HepG2 (cell line): Measurements from ENCODE around the gene FZD7. TPM values are rescaled to one million over a fixed set of nuclear protein-coding genes. Genes with fewer than 3 reads are reported as not detected.

ENCODE experiments used
- ATM ChIP-seq: fragments of 450-650 bp; IDR thresholded peaks from 2 replicates; pipeline ENCODE4 v1.7.1; 2017; ENCODE audit warnings: mild to moderate bottlenecking, borderline replicate concordance
- CCDC6 ChIP-seq: sonication (generic); formaldehyde crosslinking; IDR thresholded peaks from 2 replicates; pipeline ENCODE4 v1.8.1; 2022; ENCODE audit warnings: mild to moderate bottlenecking, missing genetic modification reagents, moderate library complexity
- KLF12 ChIP-seq: sonication (generic); formaldehyde crosslinking; IDR thresholded peaks from 2 replicates; pipeline ENCODE4 v1.4.0; 2020; ENCODE audit warnings: missing genetic modification reagents, borderline replicate concordance
- MEIS2 ChIP-seq: sonication (generic); formaldehyde crosslinking; IDR thresholded peaks from 2 replicates; pipeline ENCODE4 v1.9.0; 2021; ENCODE audit warnings: mild to moderate bottlenecking, missing genetic modification reagents
- MTA1 ChIP-seq: sonication (generic); formaldehyde crosslinking; IDR thresholded peaks from 2 replicates; pipeline ENCODE4 v1.4.0; 2020; ENCODE audit warnings: missing genetic modification reagents, mild to moderate bottlenecking, borderline replicate concordance
- POLR2AphosphoS2 ChIP-seq: IDR thresholded peaks from 2 replicates; pipeline ENCODE4 v1.6.1; 2011; ENCODE audit warnings: low read depth, low read length, improper control_type of control experiment
- RAD21 ChIP-seq: fragments of 450-650 bp; formaldehyde crosslinking; IDR thresholded peaks from 2 replicates; pipeline ENCODE4 v1.5.0; 2020; ENCODE audit warnings: mild to moderate bottlenecking
- SALL2 ChIP-seq: sonication (generic); formaldehyde crosslinking; IDR thresholded peaks from 2 replicates; pipeline ENCODE4 v1.8.1; 2023; ENCODE audit warnings: mild to moderate bottlenecking, missing genetic modification reagents, inconsistent platforms
- SRSF1 ChIP-seq: fragments of 200-400 bp; formaldehyde crosslinking; optimal IDR thresholded peaks from 2 replicates; pipeline ENCODE3; 2017; ENCODE audit warnings: mild to moderate bottlenecking, low read depth, low read length, moderate library complexity
- ZBTB21 ChIP-seq: sonication (generic); formaldehyde crosslinking; IDR thresholded peaks from 2 replicates; pipeline ENCODE4 v1.4.0; 2020; ENCODE audit warnings: missing genetic modification reagents
- ZKSCAN5 ChIP-seq: sonication (generic); formaldehyde crosslinking; IDR thresholded peaks from 2 replicates; pipeline ENCODE4 v1.5.1; 2020; ENCODE audit warnings: mild to moderate bottlenecking, missing genetic modification reagents
- ZNF20 ChIP-seq: sonication (generic); formaldehyde crosslinking; IDR thresholded peaks from 2 replicates; pipeline ENCODE4 v1.4.0; 2020; ENCODE audit warnings: mild to moderate bottlenecking, moderate library complexity, missing genetic modification reagents
- ZNF263 ChIP-seq: sonication (generic); formaldehyde crosslinking; IDR thresholded peaks from 2 replicates; pipeline ENCODE4 v1.4.0; 2020; ENCODE audit warnings: missing genetic modification reagents
- ZNF446 ChIP-seq: sonication (generic); formaldehyde crosslinking; IDR thresholded peaks from 2 replicates; pipeline ENCODE4 v1.5.0; 2020; ENCODE audit warnings: mild to moderate bottlenecking, missing genetic modification reagents
- polyA plus RNA-seq, 8 experiments: library from polyadenylated mRNA; depleted of rRNA in 3 of 8; stranded (reverse) in 7 of 8; unstranded in 1 of 8; fragments of >200 nt; fragmentation: Illumina TruSeq in 4 of 8; extraction: Trizol in 4 of 8; gene quantifications; 2 replicates each; pipeline versions ENCODE4 v1.2.1 to v1.2.3, GENCODE V29; 2011 to 2016; ENCODE audit warnings: low read depth in 4 of 8, missing spikeins in 1 of 8, mixed read lengths in 1 of 8; ENCODE audit not compliant: insufficient read depth in 1 of 8
- total RNA-seq, 5 experiments: library from RNA; depleted of rRNA; stranded (reverse); fragments of >200 nt; fragmentation: Illumina TruSeq; extraction: Trizol; gene quantifications; 2 replicates each; pipeline ENCODE4 v1.2.3, GENCODE V29; 2016; ENCODE audit warnings: low read depth in 1 of 5
- TF ChIP-seq, protein P1 (sequence below), 2 experiments: sonication (generic) in 1 of 2; formaldehyde crosslinking in 1 of 2; IDR thresholded peaks; 2 replicates each; pipeline versions ENCODE4 v1.5.1 to v1.6.1; 2011 to 2020; ENCODE audit warnings: borderline replicate concordance in 1 of 2, low read depth in 1 of 2, low read length in 1 of 2, mild to moderate bottlenecking in 1 of 2, missing genetic modification reagents in 1 of 2, moderate library complexity in 1 of 2
- TF ChIP-seq, protein P2 (sequence below): sonication (generic); formaldehyde crosslinking; IDR thresholded peaks from 2 replicates; pipeline ENCODE4 v1.4.0; 2020; ENCODE audit warnings: missing genetic modification reagents
- TF ChIP-seq, protein P3 (sequence below): sonication (generic); formaldehyde crosslinking; IDR thresholded peaks from 2 replicates; pipeline ENCODE4; 2020; ENCODE audit warnings: missing genetic modification reagents, mild to moderate bottlenecking, borderline replicate concordance
- TF ChIP-seq, protein P4 (sequence below): sonication (generic); formaldehyde crosslinking; IDR thresholded peaks from 2 replicates; pipeline ENCODE4 v1.4.0; 2020; ENCODE audit warnings: mild to moderate bottlenecking, missing genetic modification reagents

FZD7 gene
- total and polyA plus RNA-seq, 2 of the 13 experiments (the other 11 are each of a cell fraction or from before 2014, with no cell fraction given), result 0.13 to 0.38 TPM

DNA sequence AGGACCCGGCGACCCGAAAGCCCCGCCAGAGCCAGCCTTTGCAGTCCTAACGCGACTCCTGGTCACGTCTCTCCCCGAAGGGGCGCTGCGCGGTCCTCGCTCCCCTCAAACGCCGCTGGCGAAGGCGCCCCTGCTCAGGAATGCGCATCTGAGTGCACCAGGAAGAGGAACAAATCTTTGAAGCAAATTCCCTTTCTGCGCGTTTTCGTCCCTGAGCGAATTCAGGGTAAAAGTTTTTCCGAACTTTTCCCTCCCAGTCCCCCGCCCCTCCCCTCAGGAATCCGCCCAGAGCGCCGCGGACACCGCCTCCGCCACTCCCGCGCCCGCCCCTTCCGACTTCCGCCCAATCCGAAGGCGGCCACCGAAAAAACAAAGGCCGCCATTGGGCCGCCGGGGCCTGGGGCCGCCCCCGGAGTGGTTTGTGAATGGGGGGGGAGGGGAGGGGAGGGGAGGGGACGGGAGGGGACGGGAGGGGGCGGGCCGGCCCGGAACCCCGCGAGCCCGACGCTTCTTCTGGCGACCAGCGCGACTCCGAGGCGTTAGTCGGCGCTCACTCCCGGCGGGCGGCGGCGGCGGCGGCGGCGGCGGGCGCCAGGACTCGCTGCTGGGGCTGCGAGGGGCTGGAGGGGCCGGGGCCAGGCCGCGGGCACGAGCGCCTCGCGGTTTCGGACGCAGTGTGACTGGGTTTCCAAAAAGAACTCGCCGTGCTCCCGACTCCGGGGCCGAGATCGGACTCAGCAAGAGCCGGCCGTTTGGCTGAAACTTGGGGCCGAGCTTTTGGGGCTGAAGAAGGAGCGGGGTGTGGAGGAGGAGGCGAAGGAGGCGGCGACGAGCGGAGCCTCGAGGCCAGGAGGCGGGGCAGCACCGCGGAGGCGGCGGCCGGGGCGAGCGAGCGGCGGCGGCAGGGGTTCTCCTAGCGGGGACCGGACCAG, at the start of gene FZD7 (continued):
- TF ChIP-seq, protein P1, sequence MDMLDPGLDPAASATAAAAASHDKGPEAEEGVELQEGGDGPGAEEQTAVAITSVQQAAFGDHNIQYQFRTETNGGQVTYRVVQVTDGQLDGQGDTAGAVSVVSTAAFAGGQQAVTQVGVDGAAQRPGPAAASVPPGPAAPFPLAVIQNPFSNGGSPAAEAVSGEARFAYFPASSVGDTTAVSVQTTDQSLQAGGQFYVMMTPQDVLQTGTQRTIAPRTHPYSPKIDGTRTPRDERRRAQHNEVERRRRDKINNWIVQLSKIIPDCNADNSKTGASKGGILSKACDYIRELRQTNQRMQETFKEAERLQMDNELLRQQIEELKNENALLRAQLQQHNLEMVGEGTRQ (IDR thresholded peaks at IDR 0.05; ENCODE audit: low read depth, low read length), result no peak
- TF ChIP-seq, protein P1 (CRISPR knock-in tag; IDR thresholded peaks at IDR 0.05; ENCODE audit: borderline replicate concordance), result no peak
- no peak for TF ChIP-seq ZKSCAN5
- no peak for TF ChIP-seq MTA1 (CRISPR knock-in tag)
- TF ChIP-seq POLR2AphosphoS2, result no peak
- TF ChIP-seq SRSF1, result peak; percentile 54
- TF ChIP-seq, protein P2, sequence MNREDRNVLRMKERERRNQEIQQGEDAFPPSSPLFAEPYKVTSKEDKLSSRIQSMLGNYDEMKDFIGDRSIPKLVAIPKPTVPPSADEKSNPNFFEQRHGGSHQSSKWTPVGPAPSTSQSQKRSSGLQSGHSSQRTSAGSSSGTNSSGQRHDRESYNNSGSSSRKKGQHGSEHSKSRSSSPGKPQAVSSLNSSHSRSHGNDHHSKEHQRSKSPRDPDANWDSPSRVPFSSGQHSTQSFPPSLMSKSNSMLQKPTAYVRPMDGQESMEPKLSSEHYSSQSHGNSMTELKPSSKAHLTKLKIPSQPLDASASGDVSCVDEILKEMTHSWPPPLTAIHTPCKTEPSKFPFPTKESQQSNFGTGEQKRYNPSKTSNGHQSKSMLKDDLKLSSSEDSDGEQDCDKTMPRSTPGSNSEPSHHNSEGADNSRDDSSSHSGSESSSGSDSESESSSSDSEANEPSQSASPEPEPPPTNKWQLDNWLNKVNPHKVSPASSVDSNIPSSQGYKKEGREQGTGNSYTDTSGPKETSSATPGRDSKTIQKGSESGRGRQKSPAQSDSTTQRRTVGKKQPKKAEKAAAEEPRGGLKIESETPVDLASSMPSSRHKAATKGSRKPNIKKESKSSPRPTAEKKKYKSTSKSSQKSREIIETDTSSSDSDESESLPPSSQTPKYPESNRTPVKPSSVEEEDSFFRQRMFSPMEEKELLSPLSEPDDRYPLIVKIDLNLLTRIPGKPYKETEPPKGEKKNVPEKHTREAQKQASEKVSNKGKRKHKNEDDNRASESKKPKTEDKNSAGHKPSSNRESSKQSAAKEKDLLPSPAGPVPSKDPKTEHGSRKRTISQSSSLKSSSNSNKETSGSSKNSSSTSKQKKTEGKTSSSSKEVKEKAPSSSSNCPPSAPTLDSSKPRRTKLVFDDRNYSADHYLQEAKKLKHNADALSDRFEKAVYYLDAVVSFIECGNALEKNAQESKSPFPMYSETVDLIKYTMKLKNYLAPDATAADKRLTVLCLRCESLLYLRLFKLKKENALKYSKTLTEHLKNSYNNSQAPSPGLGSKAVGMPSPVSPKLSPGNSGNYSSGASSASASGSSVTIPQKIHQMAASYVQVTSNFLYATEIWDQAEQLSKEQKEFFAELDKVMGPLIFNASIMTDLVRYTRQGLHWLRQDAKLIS (CRISPR knock-in tag), result no peak
- TF ChIP-seq, protein P3, sequence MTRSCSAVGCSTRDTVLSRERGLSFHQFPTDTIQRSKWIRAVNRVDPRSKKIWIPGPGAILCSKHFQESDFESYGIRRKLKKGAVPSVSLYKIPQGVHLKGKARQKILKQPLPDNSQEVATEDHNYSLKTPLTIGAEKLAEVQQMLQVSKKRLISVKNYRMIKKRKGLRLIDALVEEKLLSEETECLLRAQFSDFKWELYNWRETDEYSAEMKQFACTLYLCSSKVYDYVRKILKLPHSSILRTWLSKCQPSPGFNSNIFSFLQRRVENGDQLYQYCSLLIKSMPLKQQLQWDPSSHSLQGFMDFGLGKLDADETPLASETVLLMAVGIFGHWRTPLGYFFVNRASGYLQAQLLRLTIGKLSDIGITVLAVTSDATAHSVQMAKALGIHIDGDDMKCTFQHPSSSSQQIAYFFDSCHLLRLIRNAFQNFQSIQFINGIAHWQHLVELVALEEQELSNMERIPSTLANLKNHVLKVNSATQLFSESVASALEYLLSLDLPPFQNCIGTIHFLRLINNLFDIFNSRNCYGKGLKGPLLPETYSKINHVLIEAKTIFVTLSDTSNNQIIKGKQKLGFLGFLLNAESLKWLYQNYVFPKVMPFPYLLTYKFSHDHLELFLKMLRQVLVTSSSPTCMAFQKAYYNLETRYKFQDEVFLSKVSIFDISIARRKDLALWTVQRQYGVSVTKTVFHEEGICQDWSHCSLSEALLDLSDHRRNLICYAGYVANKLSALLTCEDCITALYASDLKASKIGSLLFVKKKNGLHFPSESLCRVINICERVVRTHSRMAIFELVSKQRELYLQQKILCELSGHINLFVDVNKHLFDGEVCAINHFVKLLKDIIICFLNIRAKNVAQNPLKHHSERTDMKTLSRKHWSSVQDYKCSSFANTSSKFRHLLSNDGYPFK, result no peak
- peak; percentile 27 for TF ChIP-seq CCDC6 (CRISPR knock-in tag)
- TF ChIP-seq, protein P4, sequence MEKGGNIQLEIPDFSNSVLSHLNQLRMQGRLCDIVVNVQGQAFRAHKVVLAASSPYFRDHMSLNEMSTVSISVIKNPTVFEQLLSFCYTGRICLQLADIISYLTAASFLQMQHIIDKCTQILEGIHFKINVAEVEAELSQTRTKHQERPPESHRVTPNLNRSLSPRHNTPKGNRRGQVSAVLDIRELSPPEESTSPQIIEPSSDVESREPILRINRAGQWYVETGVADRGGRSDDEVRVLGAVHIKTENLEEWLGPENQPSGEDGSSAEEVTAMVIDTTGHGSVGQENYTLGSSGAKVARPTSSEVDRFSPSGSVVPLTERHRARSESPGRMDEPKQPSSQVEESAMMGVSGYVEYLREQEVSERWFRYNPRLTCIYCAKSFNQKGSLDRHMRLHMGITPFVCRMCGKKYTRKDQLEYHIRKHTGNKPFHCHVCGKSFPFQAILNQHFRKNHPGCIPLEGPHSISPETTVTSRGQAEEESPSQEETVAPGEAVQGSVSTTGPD (CRISPR knock-in tag), result no peak
- TF ChIP-seq RAD21 (CRISPR knock-in tag), result peak; percentile 11; the same call in 1 of the 2 replicates
- TF ChIP-seq ATM, result no peak
- TF ChIP-seq KLF12 (CRISPR knock-in tag), result 0 out of 2 replicates have a peak, but pooled peaks have one; percentile 41
- no peak for TF ChIP-seq MEIS2 (CRISPR knock-in tag)
- TF ChIP-seq ZNF263 (CRISPR knock-in tag), result peak; percentile 65; the same call in 1 of the 2 replicates
- no peak; the same call in 1 of the 2 replicates for TF ChIP-seq SALL2 (CRISPR knock-in tag)
- TF ChIP-seq ZNF446, result 0 out of 2 replicates have a peak, but pooled peaks have one; percentile 21
- TF ChIP-seq ZBTB21, result no peak
- TF ChIP-seq ZNF20 (CRISPR knock-in tag), result no peak
